ENCODE data around the gene FANCF.

The FANCF gene

GRCh38 chr11:22597062-22597461 lies 28.6 kb downstream of the FANCF start:
- TF ChIP-seq CTCF (IDR thresholded peaks at IDR 0.05; ENCODE audit: insufficient read depth, low read depth, low read length, missing control alignments): no peak
- no peak overlapping the region for H3K4me3 ChIP-seq (ENCODE audit: low read length)
- DNase-seq (ENCODE audit: low read depth): no peak

- no peak overlapping the region for H3K4me3 ChIP-seq (ENCODE audit: low read length)
- no peak for DNase-seq (ENCODE audit: low read depth)
- TF ChIP-seq CTCF (IDR thresholded peaks at IDR 0.05; ENCODE audit: insufficient read depth, low read depth, low read length, missing control alignments): no peak
Observed at GRCh38 chr11:22584976-22585375, 40.6 kb downstream of the FANCF start.

GRCh38 chr11:22583963-22584492 lies 41.6 kb downstream of the FANCF start:
- H3K4me3 ChIP-seq (ENCODE audit: low read length): no peak overlapping the region
- DNase-seq (ENCODE audit: low read depth): no peak
- TF ChIP-seq CTCF (IDR thresholded peaks at IDR 0.05; ENCODE audit: insufficient read depth, low read depth, low read length, missing control alignments): no peak

GRCh38 chr11:22582151-22582410 lies 43.5 kb downstream of the FANCF start:
- TF ChIP-seq CTCF (IDR thresholded peaks at IDR 0.05; ENCODE audit: insufficient read depth, low read depth, low read length, missing control alignments): no peak
- no peak overlapping the region for H3K4me3 ChIP-seq (ENCODE audit: low read length)
- DNase-seq (ENCODE audit: low read depth): no peak

GRCh38 chr11:22581354-22582150 lies 44.1 kb downstream of the FANCF start:
- TF ChIP-seq CTCF (IDR thresholded peaks at IDR 0.05; ENCODE audit: insufficient read depth, low read depth, low read length, missing control alignments): no peak
- DNase-seq (ENCODE audit: low read depth): no peak
- H3K4me3 ChIP-seq (ENCODE audit: low read length): no peak overlapping the region

GRCh38 chr11:22577854-22578253 lies 47.8 kb downstream of the FANCF start:
- no peak for DNase-seq (ENCODE audit: low read depth)
- no peak overlapping the region for H3K4me3 ChIP-seq (ENCODE audit: low read length)
- no peak for TF ChIP-seq CTCF (IDR thresholded peaks at IDR 0.05; ENCODE audit: insufficient read depth, low read depth, low read length, missing control alignments)
